Fibroblast of lung (primary cell): ENCODE results near the gene CFAP221.

Experiments
- EZH2 ChIP-seq: IDR thresholded peaks from 2 replicates; pipeline ENCODE4 v1.5.1; 2012; ENCODE audit warnings: low read length, control low read depth, mild to moderate bottlenecking; ENCODE audit errors: missing control alignments
- TF ChIP-seq, protein P1 (sequence below), 2 donors: IDR thresholded peaks in 1 of 2; conservative IDR thresholded peaks in 1 of 2; 1 replicate in 1 of 2; 2 replicates in 1 of 2; pipeline ENCODE4 v1.5.1; 2011 to 2012; ENCODE audit warnings: low read length in 2 of 2, control low read depth in 1 of 2, inconsistent platforms in 1 of 2, low read depth in 1 of 2, mild to moderate bottlenecking in 1 of 2

GRCh38 chr2:119671752-119672151 lies 127.5 kb downstream of the CFAP221 start:
- TF ChIP-seq, protein P1, sequence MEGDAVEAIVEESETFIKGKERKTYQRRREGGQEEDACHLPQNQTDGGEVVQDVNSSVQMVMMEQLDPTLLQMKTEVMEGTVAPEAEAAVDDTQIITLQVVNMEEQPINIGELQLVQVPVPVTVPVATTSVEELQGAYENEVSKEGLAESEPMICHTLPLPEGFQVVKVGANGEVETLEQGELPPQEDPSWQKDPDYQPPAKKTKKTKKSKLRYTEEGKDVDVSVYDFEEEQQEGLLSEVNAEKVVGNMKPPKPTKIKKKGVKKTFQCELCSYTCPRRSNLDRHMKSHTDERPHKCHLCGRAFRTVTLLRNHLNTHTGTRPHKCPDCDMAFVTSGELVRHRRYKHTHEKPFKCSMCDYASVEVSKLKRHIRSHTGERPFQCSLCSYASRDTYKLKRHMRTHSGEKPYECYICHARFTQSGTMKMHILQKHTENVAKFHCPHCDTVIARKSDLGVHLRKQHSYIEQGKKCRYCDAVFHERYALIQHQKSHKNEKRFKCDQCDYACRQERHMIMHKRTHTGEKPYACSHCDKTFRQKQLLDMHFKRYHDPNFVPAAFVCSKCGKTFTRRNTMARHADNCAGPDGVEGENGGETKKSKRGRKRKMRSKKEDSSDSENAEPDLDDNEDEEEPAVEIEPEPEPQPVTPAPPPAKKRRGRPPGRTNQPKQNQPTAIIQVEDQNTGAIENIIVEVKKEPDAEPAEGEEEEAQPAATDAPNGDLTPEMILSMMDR (conservative IDR thresholded peaks at IDR 0.05 in 1 of 2, IDR thresholded peaks at IDR 0.05 in 1 of 2; ENCODE audit: low read depth in 1 of 2, low read length in 2 of 2): no peak
- no peak for TF ChIP-seq EZH2
